NCI-H748 (cell line): Measurements from ENCODE around the gene PHACTR1.
"Not testable (repeated sequence)": the region's sequence is repeated elsewhere in the genome, so short reads cannot be mapped to it uniquely, and the experiment has no call there.

Experiments used
- DNase-seq: peaks from one replicate; lab custom pipeline; 2025; ENCODE audit not compliant: unreplicated experiment; lab: John Stamatoyannopoulos, UW

PHACTR1 gene

GRCh38 chr6:12943549-12943948 is 227.0 kb downstream of the PHACTR1 start:
- DNase-seq: no peak

GRCh38 chr6:12944001-12944400 is 227.4 kb downstream of the PHACTR1 start:
- no peak for DNase-seq

DNA sequence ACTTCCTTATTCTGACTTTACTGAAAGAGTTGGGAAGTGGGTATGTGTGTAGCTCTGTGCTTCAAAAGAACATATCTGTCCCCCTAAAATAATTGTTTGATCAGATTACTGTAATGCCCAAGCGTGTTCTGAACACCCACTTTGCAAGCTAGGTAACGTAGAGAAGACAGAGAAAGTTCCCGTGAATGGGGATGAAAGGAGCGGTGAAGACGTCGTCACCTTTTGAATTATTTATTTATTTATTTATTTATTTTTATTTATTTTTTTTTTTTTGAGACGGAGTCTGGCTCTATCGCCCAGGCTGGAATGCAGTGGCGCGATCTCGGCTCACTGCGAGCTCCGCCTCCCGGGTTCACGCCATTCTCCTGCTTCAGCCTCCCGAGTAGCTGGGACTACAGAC is 228.0 kb downstream of the PHACTR1 start:
- not testable (repeated sequence) for DNase-seq

DNA sequence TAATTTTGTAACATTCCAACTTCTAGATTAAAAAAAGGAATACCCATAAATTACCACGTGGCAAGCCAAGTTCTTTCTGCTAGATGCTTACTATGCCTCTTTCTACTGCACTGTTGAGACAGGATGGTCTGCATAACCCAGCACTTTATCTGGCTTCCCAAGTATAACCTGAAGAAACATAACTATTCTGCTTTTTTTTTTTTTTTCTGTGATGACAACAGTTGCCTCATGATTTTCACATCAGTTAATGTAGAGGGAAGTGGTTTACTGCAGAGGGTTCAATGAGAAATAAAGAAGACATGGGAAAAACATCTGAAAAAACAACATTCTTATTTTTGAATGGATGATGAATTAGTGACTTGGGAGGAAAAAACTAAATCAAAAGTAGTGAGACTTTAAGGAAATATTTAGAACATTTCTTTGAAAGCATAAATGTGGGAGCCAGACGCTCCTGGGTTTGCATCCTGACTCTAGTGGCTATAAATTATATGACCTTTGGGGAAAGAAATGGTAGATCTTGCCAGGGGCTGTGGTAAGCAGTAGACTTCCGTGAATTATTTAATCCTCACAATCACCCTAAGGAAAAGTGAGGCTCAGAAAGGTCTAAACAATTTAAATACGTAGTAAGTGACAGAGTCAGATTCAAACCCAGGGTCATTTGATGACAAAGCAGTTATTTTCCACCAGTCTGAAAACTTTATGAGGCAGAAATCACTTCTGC is 230.7 kb downstream of the PHACTR1 start:
- DNase-seq: no peak

DNA sequence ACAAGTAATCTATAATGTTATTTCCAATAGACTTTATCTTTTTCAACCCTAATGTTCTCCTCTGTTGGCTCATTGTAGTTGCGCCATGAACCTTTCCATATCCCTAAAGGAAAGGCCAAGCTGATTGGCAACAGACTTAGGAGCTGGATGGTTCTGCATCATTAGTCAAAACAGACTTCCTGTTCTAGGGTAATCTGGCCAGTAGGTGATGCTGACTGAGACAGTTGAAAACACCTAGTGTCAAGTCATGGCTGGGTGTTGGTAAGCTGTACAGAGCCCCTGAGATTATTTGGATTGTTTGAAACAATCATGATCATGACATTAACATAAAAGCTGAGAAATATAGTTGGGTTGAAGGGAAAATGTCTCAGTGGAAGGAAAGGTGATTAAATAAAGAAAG is 231.4 kb downstream of the PHACTR1 start:
- DNase-seq: no peak

DNA sequence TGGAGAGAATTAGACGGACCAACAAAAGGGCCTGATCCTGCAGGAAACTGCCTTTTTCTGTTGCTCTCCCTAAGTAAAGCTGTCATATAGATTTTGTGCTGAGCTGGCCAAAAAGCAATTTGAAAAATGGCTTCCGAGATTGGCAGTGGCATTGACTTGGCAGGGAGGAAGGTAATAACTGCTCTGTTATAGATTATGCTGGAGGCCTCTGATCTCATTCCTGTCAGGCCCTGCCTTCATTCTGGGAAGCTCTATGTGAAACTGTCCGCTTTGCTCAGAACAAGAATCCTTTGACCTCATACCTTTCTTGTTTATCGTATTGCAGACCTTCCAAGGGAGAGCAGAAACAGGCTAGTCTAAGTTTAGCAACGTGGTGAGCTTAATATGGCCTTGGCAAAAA is 234.4 kb downstream of the PHACTR1 start:
- DNase-seq: no peak

GRCh38 chr6:12951415-12951814 is 234.8 kb downstream of the PHACTR1 start:
- no peak for DNase-seq

- DNase-seq: peak; percentile 38
Observed at GRCh38 chr6:12952318-12952717, 235.8 kb downstream of the PHACTR1 start.

DNA sequence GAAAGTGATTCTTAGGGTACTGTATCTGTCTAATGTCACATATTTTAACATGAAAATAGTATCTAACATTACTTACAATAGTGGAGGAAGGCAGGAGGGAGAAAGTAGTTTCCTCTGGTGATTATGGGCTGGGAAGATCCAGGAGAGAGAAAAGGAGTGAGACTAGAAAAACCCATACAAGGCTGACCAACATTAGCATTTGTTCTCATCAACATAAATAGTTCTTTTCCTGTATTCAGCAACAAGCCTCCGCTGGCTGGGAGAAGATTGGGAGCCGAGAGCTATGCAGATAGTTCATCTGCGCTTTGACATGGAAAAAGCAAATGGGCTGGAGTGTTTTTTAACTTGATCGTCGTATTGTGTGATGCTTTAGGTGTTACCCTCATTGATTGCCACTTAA is 239.4 kb downstream of the PHACTR1 start:
- DNase-seq: no peak

DNA sequence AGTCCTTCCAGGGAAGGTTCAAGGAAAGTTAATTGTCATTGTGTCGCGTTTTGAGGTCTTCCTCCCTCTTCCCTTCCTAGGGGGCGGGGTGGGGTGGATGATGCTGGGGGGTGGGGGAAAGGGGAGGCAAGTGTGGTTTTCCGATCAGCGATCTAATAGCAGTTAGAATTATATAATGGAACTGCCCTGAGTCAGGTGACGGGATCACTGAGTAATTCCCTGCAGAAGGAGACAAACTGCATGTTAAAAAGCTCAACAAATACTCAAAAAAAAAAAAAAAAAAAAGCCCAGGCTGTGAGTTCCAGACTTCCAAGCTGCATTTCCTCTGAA is 240.4 kb downstream of the PHACTR1 start:
- DNase-seq: no peak

GRCh38 chr6:12957321-12958051 is 240.9 kb downstream of the PHACTR1 start:
- DNase-seq: peak; percentile 63

- DNase-seq: no peak
Observed at GRCh38 chr6:12958052-12958706, 241.6 kb downstream of the PHACTR1 start.

- no peak for DNase-seq
Observed at GRCh38 chr6:12961761-12962160, 245.2 kb downstream of the PHACTR1 start.

DNA sequence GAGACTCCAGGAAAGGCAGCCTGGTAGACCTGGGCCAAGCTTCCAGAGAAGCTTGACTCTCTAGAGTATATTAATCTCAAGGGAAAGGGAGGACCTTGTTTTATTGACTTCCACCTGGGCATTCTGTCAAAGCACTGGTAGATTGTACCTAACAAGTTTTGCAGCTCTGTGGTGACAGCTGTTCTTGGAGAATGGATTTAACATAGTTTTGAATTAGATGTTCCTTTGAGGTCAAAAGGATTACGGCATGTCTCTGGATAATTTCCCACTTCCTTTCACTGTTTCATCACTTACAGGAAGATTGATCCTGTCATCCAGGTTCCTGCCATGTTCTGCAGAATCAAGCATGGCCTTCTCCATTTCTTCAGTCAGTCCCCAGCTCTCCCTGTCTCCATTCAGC is 246.0 kb downstream of the PHACTR1 start:
- DNase-seq: no peak

DNA sequence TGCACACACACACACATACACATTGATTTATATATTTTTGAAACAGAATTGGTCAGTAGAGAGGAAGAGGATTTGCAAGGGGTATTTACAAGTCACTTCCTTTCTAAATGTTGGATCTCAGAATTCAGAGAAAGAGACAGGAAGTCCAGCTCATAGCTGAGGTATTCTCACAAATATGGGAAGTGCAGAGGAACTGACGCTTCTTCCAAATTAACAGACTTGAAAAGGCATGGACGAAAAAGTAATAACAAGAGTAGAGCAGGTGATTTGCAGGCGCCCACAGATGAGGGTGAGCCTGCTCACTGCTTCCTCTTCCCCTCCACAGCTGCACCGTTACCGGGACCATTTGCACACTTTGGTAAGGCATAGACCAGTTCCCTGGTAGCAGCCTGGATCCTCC is 246.4 kb downstream of the PHACTR1 start:
- DNase-seq: no peak

GRCh38 chr6:12963567-12963966 is 247.0 kb downstream of the PHACTR1 start:
- DNase-seq: no peak

- DNase-seq: no peak
Observed at GRCh38 chr6:12967686-12968085, 251.1 kb downstream of the PHACTR1 start.

GRCh38 chr6:12968290-12968689 is 251.7 kb downstream of the PHACTR1 start:
- no peak for DNase-seq

- no peak for DNase-seq
Observed at GRCh38 chr6:12968839-12969558, 252.4 kb downstream of the PHACTR1 start.

- peak; percentile 30 for DNase-seq
Observed at GRCh38 chr6:12969966-12970365, 253.4 kb downstream of the PHACTR1 start.

DNA sequence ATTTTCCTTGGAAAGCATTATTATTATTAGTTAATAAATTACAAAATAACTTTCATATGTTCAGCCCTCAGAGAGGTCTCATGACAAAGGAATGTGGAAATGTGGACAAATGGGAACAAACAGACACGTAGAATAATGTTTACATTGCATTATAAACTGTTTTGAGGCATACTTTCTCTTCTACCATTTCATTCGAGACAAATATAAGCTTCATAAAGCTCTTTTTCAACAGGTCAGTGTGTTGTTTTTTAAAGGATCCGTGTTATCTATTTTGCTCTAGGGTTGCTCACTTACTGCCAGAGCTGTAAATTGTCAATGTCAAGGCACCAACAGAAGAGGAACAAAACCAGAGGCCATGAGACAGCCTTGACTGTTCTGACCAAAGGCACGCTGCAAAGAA is 256.8 kb downstream of the PHACTR1 start:
- DNase-seq: no peak

DNA sequence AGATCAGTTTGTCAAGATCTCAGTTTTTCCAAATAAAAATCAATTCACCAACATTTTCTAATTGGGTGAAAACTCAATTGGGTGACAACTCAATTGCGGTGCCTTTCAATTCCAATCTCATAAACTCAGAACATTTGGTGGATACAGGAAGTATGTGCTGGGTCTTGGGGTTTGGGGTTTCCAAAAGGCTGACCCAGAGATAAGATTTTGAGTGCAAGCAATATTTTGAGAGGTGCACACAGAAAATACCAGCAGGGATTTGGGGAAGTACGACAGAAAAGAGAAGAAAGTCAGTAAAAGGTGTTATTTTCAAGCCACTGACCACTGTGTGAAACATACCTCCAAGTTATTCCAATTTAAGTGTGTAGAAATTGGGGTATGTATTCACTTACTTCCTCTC is 258.0 kb downstream of the PHACTR1 start:
- no peak for DNase-seq
